SK-N-SH (cell line): Measurements from ENCODE around the gene PRDM10.

Experiments
- CHD2 ChIP-seq: fragments of 150-350 bp; IDR thresholded peaks from 2 replicates; pipeline ENCODE4 v1.6.1; 2018; ENCODE audit warnings: low read length; ENCODE audit not compliant: partially characterized antibody
- CTCF ChIP-seq: fragments of 200-600 bp; sonication (generic); IDR thresholded peaks from 2 replicates; pipeline ENCODE4 v1.6.1; 2017; ENCODE audit warnings: antibody characterized with exemption, mild to moderate bottlenecking, moderate library complexity
- ELF1 ChIP-seq: IDR thresholded peaks from 2 replicates; pipeline ENCODE4 v1.4.0; 2012
- EP300 ChIP-seq, 2 experiments: IDR thresholded peaks; 2 replicates each; pipeline versions ENCODE4 v1.4.0 to v1.6.1; 2012; ENCODE audit warnings: borderline replicate concordance in 1 of 2, low read depth in 1 of 2, low read length in 1 of 2
- EZH2phosphoT487 ChIP-seq: fragments of 200-600 bp; sonication (generic); IDR thresholded peaks from 2 replicates; pipeline ENCODE4 v1.6.1; 2017; ENCODE audit warnings: low read depth, mixed run types, mild to moderate bottlenecking, antibody characterized with exemption, moderate library complexity, borderline replicate concordance
- FOXJ3 ChIP-seq: sonication (generic); formaldehyde crosslinking; IDR thresholded peaks from 2 replicates; pipeline ENCODE4 v1.5.1; 2020; ENCODE audit warnings: mild to moderate bottlenecking, missing genetic modification reagents
- FOXM1 ChIP-seq: IDR thresholded peaks from 2 replicates; pipeline ENCODE4 v1.4.0; 2012; ENCODE audit warnings: low read depth, mild to moderate bottlenecking
- MEF2A ChIP-seq: IDR thresholded peaks from 2 replicates; pipeline ENCODE4 v1.4.0; 2012; ENCODE audit warnings: low read depth, borderline replicate concordance
- NFIC ChIP-seq: IDR thresholded peaks from 2 replicates; pipeline ENCODE4 v1.4.0; 2012; ENCODE audit warnings: borderline replicate concordance
- NRF1 ChIP-seq: IDR thresholded peaks from 2 replicates; pipeline ENCODE4 v1.6.1; 2012; ENCODE audit warnings: low read depth, mild to moderate bottlenecking, low read length
- POLR2AphosphoS5 ChIP-seq: IDR thresholded peaks from 2 replicates; pipeline ENCODE4 v1.6.1; 2012; ENCODE audit warnings: low read depth, low read length
- USF2 ChIP-seq: fragments of 150-350 bp; IDR thresholded peaks from 2 replicates; pipeline ENCODE4 v1.6.1; 2017; ENCODE audit warnings: antibody characterized with exemption, low read length, low read depth, borderline replicate concordance
- YY1 ChIP-seq: IDR thresholded peaks from 2 replicates; pipeline ENCODE4 v1.4.0; 2012; ENCODE audit warnings: low read depth, mild to moderate bottlenecking

- TF ChIP-seq MEF2A (no peak), CTCF (no peak), POLR2AphosphoS5 (peak; percentile 46; the same call in 1 of the 2 replicates), NFIC (peak; percentile 30; the same call in 1 of the 2 replicates), USF2 (no peak), EP300 (IDR thresholded peaks at IDR 0.05; ENCODE audit: borderline replicate concordance in 1 of 2, low read depth in 1 of 2, low read length in 1 of 2) (peak in 1 of 2 experiments; percentile 66; a peak in 1 of 4 replicates), NRF1 (no peak), FOXM1 (no peak), EZH2phosphoT487 (no peak), YY1 (no peak), ELF1 (no peak), FOXJ3 (CRISPR knock-in tag) (no peak), CHD2 (no peak)
These were observed 42.1 kb downstream of the PRDM10 start for GRCh38 chr11:129960216-129961214.
